Measurements from ENCODE around the gene DBNDD1. TPM values are rescaled to one million over a fixed set of nuclear protein-coding genes. Genes with fewer than 3 reads are reported as not detected.
"Not testable (repeated sequence)": the region's sequence is repeated elsewhere in the genome, so short reads cannot be mapped to it uniquely, and the experiment has no call there.

DBNDD1 gene
- total RNA-seq, 1 donor from 2014 or later = 2.7 TPM

DNA sequence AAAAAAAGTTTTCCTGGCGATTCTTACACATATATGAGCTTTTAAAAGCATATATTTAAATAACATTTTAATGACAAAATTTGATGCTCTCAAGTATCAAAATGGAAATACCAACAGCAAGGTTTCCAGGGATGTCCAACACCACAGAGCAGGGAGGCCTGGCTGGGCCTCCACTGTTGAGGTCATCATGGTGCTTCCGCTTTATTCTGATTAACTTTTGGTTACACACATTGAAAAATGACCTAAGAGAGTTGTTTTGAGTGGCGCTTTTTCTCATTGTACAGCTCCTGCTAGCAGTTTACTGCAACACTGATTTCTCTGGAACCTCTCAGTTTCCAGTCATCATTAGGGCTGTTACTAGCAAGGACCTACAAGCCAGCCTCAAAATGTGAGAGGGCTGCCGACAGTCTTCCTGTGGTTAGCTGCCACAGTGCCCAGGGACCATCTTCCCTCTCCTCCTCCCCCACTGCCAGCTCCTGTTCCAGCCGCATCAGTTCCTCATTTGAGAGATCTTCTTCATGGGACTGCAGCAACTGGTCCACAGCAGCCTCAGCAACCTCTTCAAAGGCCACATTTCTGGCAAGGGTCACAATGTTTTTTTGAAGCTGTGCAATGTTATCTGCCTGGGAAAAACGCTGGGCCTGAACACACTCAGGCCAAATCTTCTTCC is 49.4 kb downstream of the DBNDD1 start:
- no peak overlapping the region for H3K4me3 ChIP-seq
- H3K9me3 ChIP-seq = no peaks in the 10 kb centered on the region
- DNase-seq (ENCODE audit: low spot score in 2 of 2) = no peak
- no peaks in the 10 kb centered on the region for H3K27me3 ChIP-seq
- intact Hi-C loops (cut with DNase I) = loop anchor here (5.0 kb wide), 1 partner anchor 1158 kb away; the partner anchor contains the start of gene APRT
- no peak overlapping the region for H3K27ac ChIP-seq
- peaks cover 11 to 13% of the 10 kb centered on the region in 2 donors for H3K4me1 ChIP-seq
- TF ChIP-seq, protein P1, sequence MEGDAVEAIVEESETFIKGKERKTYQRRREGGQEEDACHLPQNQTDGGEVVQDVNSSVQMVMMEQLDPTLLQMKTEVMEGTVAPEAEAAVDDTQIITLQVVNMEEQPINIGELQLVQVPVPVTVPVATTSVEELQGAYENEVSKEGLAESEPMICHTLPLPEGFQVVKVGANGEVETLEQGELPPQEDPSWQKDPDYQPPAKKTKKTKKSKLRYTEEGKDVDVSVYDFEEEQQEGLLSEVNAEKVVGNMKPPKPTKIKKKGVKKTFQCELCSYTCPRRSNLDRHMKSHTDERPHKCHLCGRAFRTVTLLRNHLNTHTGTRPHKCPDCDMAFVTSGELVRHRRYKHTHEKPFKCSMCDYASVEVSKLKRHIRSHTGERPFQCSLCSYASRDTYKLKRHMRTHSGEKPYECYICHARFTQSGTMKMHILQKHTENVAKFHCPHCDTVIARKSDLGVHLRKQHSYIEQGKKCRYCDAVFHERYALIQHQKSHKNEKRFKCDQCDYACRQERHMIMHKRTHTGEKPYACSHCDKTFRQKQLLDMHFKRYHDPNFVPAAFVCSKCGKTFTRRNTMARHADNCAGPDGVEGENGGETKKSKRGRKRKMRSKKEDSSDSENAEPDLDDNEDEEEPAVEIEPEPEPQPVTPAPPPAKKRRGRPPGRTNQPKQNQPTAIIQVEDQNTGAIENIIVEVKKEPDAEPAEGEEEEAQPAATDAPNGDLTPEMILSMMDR (IDR thresholded peaks at IDR 0.05) = no peak
- peaks cover 0 to 5% of the 10 kb centered on the region in 2 donors for H3K36me3 ChIP-seq

GRCh38 chr16:89968074-89968473 is 51.2 kb downstream of the DBNDD1 start:
- DNase-seq (ENCODE audit: low spot score in 2 of 2); H3K27ac ChIP-seq; intact Hi-C loops (cut with DNase I); H3K27me3 ChIP-seq; H3K9me3 ChIP-seq; H3K4me3 ChIP-seq: not testable (repeated sequence)
- peaks cover 11 to 13% of the 10 kb centered on the region in 2 donors for H3K4me1 ChIP-seq
- H3K36me3 ChIP-seq = peaks cover 5 to 15% of the 10 kb centered on the region in 2 donors

GRCh38 chr16:89967436-89967835 is 51.8 kb downstream of the DBNDD1 start:
- H3K9me3 ChIP-seq; H3K27ac ChIP-seq; H3K27me3 ChIP-seq; intact Hi-C loops (cut with DNase I); DNase-seq (ENCODE audit: low spot score in 2 of 2); H3K4me3 ChIP-seq: not testable (repeated sequence)
- Histone ChIP-seq H3K36me3 (peaks cover 5 to 15% of the 10 kb centered on the region in 2 donors), H3K4me1 (peaks cover 11 to 13% of the 10 kb centered on the region in 2 donors)

DNA sequence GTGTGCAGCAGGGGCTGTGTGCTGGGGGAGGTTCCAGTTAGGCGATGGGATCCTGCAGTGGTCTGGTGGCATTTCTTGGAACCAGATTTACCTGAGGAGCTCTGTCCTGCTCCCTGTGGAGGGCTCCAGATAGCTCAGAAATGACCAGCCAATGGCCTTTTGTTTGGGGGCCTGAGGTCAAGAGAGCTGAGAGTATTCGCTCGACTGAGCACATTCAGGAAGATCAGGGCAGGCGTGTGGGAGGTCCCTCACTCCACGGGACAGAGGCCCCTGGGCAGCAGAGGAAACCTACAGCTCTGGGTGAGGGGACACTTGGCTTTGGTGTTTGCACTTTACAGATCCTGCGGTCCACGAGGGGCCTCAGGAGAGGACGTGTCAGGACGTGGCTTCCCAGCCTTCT is 52.5 kb downstream of the DBNDD1 start:
- TF ChIP-seq, protein P1 (IDR thresholded peaks at IDR 0.05) = no peak
- Histone ChIP-seq H3K9me3 (no peaks in the 10 kb centered on the region), H3K36me3 (peaks cover 5 to 15% of the 10 kb centered on the region in 2 donors), H3K4me1 (peaks cover 7 to 10% of the 10 kb centered on the region in 2 donors), H3K4me3 (no peak overlapping the region), H3K27ac (no peak overlapping the region), H3K27me3 (no peaks in the 10 kb centered on the region)
- intact Hi-C loops (cut with DNase I) = no loop called here
- DNase-seq (ENCODE audit: low spot score in 2 of 2) = no peak

GRCh38 chr16:89965447-89966225 is 53.6 kb downstream of the DBNDD1 start:
- TF ChIP-seq, protein P1 (IDR thresholded peaks at IDR 0.05) = no peak
- intact Hi-C loops (cut with DNase I) = no loop called here
- Histone ChIP-seq H3K4me1 (no peaks in the 10 kb centered on the region), H3K36me3 (peaks cover 8 to 21% of the 10 kb centered on the region in 2 donors), H3K27me3 (no peaks in the 10 kb centered on the region), H3K4me3 (no peak overlapping the region), H3K27ac (no peak overlapping the region), H3K9me3 (no peaks in the 10 kb centered on the region)
- DNase-seq (ENCODE audit: low spot score in 2 of 2) = no peak

GRCh38 chr16:89964201-89964600 is 55.1 kb downstream of the DBNDD1 start:
- no peak for DNase-seq (ENCODE audit: low spot score in 2 of 2)
- H3K4me3 ChIP-seq = no peak overlapping the region
- H3K4me1 ChIP-seq = no peaks in the 10 kb centered on the region
- H3K27me3 ChIP-seq = no peaks in the 10 kb centered on the region
- intact Hi-C loops (cut with DNase I) = no loop called here
- H3K9me3 ChIP-seq = no peaks in the 10 kb centered on the region
- no peak overlapping the region for H3K27ac ChIP-seq
- peaks cover 12 to 34% of the 10 kb centered on the region in 2 donors for H3K36me3 ChIP-seq
- TF ChIP-seq, protein P1 (IDR thresholded peaks at IDR 0.05) = no peak

All from ascending aorta (tissue), 2 donors.